ENCODE measurements around the gene SPEN.

SPEN gene

DNA sequence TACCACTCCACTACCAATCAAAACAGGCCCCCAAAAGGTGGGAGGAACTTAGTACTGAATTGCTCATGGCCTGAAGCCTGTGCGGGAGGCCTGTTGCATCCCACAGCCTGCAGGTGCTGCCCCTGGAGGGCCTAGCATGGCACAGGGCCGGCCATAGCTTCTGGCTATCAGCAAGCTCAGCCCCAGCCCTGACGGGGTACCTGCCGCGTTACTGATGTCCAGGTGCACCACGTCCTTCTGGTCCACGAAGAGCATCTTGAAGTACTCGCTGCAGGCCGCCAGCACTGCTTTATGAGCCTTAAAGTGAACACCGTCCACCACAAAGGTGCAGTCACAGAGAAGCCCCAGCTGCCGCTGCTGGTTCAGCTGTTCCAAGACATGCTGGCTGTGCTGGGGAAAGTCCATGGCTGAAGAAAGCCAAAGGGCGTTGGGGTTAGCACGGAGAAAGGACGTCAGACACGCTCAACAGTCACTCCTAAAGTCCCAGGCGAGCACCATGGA is 100.6 kb downstream of the SPEN start:
- DNase-seq (ENCODE audit: low read depth in 2 of 2) = no peak

DNA sequence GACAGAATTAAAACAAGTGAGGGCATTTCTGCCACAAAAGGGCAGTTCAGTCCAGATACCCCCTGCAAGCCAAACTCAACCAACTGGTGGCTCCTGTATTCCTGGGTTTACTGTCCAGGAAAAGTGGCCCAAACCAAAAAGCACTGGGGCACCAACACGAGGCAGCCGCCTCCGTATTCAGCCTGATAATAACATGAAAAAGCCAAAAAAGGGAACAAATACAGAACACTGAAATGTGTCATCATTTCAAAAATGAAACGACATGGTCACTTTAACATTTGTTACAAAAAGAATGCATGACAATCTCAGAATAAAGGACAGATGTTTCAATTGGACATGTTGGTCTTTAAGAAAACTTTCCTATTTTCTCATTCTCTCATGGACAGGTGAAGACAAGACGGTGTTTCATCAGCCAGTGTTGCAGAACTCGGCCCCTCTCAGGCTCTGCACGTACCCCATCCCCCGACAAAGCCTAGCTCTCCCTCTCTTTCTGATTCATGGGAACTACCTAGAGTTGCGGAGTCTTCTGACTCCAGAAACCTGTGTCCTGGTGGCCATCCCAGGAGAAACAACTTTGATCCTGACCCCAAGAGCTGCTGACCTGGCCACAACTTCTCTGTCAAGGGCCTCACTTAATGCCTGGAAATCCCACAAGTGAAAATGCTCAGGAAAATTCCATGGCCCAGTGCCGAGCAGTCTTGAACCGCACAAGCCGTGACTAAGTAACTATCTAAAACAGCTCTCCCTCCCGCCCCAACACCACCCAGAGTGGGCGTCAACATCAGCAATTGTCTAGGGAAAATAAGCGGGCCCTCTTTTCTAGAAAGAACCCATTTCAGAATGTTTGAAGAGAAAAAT is 101.3 kb downstream of the SPEN start:
- peak in 1 of 2 donors; percentile 42 for DNase-seq (ENCODE audit: low read depth in 2 of 2)

DNA sequence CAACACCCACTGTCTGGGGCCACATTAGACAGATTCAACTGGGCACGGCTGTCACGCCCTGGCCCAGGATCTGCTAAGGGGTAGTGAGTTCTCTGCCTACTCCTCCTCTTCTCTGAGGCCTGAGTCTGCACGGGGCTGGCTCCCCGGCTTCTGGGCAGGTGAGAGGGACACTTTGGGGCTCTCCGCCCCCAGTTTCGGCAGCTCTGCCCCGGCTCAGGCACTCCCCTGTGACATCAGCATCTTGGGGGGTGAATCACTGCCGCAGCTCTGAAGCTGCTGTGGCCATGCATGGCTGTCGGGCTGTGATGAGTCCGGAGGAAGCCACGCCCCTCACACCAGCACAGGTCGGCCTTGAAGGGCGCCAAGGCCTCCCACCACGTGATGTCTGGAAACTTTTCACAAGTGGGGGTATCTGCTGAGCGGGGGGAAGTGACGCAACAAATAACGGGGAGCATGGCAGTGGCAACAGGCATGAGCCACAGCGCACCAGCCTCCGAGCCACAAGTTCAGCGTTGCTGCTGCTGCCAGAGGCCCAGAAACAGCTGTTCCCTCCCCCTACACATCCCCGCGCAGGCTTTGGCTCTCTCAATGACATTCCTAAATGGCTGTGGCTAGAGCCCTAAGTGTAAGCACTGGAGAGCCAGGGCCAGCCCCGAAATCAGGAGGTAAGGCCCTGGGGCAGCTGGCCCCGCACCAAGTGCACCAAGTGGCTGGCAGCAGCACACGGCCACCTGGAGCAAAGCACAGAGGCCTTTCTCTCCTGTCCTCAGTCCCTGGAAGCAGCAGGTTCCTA is 102.1 kb downstream of the SPEN start:
- DNase-seq (ENCODE audit: low read depth in 2 of 2) = peak; percentile 84 to 87

DNA sequence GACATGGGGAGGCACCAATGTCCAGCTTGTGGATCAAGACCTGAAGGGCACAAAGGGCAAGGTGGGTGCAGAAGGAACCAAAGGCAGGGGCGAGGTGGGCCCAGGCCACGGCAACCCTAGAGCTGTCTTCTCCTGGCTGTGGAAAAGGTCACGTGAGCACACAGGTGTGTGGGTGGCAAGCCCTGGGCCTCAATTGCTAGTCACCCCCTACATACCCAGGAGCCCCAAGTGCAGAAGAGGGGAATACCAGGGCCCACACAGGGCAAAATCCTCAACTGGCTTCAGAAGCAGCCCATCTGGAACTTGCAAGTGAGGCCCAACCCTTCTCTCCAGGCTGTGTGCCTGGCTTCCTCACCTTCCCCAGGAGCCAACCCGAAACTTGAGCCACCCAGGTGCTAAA is 102.8 kb downstream of the SPEN start:
- peak; percentile 53 to 58 for DNase-seq (ENCODE audit: low read depth in 2 of 2)

DNA sequence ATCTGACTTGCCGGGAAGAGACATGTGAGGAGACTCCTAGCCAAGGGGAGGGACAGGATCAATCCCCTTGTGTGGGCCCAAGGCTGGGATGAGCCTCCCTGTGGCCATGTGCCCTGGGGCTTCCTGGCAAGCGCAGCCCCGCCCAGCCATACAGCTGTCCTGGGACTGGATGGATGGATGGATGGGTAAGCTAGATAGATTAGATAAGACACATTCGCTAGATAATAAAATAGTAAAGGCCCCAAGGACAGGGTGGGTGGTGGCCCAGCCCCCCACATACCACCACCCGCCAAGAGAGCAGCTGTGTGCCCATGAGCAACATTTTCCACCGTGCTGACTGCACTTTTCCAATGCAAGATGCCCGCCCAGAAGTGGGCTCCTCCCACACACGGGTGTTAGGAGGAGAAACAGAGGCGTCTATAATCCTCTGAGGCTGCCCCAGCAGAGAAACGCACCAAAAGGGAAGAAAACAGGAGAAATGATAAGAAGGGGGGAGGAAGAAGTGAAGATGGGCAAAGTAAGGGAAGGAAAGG is 103.3 kb downstream of the SPEN start:
- peak; percentile 78 to 80 for DNase-seq (ENCODE audit: low read depth in 2 of 2)

DNA sequence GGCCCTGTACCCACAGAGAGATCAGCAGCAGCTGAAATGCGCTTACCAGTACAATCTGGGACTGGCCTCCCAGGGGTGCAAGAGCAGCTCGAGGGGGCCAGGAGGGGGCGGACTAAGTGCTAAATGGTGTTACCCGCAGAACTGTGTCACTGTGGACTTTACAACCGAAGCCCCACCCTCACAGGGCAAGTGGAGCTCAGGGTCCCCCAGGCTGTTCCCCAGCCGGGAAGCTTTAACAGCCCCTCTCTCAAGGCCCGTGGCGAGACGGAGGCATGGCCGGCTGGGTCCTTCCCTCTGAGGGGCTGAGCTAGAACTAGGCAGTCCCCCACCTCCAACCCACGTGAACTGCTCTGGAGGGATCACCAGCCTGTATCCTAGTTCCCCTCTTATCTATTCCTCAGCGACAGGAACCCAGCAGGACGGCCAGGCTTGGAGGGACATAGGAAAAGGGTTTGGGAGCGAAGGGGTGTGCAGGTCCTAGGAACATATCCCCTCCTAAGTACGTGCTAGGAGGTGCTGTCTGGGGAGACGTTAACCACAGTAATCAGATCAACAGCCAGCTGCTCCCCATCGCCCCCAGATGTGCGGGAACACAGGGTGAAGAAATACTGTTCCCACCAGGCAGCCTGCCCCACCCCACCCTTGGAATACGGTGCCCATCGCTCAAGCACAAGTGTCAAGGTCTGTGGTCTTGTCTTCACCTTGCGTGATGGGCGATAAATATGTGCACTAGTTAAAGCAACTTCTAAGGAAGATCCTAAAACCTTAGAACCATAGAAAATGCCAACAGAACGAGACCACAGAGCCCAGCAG is 104.0 kb downstream of the SPEN start:
- peak in 1 of 2 donors; percentile 45 for DNase-seq (ENCODE audit: low read depth in 2 of 2)

DNA sequence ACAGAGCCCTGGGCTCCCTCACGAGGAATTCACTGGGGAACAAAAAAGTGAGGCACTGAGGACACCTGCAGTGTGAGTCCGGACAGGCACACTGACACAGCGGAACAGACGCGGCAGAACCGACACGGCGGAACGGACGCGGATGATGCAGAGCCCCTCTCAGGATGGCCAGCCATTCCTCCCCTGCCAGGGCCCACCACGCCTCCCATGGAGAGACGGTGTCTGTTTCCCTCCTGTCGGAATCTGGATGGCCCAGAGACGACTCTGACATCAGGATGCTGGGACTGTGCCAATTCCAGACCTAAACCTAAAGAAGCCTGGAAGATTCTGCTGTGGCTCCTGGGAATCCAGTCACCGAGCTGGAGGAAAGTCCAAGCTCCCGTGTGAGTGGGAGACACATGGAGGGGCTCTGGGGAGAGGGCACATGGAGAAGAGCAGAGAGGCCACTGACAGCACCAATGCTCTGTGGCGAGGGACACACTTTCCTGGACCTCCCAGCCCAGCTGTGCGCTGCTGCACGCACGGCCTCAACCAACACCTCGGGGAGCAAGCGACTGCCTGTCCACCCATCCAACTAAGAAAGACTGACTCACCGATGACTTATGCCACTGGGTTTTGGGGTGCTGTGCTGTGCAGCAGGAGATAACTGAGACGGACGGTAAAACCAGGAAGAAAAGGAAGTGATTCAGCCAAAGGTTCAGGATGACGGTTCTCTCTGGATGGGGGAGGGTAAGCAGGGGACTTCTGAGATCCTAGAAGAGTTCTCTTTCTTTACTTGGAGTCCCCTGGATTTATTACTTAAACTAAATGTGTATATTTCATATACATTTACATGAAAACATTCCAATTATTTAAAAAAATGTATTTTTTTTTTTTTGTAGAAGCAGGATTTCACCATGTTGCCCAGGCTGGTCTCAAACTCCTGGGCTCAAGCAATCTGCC is 105.1 kb downstream of the SPEN start:
- no peak for DNase-seq (ENCODE audit: low read depth in 2 of 2)

DNA sequence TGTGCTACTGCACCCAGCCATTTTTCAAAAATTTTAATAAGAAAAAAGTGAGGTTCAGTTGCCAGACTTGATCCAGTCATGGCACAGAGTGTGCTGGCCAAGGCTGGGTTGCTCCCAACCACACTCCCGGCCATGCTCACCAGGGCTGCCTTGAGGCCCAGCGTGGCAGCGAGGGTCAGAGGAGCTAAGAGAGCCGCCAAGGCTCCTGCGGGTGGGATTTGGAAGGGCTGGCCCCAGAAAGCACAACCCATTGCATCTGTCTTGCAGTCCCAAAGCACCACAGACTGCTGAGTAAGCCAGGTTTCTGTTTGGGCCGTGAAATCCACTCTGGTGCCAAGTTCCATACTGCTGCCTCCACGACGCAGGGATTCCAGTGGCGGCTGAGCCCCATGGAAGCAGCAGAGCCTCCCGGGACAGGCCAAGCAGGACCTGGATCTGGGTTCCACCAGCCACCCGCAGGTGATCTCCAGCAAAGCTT is 105.8 kb downstream of the SPEN start:
- DNase-seq (ENCODE audit: low read depth in 2 of 2) = no peak

DNA sequence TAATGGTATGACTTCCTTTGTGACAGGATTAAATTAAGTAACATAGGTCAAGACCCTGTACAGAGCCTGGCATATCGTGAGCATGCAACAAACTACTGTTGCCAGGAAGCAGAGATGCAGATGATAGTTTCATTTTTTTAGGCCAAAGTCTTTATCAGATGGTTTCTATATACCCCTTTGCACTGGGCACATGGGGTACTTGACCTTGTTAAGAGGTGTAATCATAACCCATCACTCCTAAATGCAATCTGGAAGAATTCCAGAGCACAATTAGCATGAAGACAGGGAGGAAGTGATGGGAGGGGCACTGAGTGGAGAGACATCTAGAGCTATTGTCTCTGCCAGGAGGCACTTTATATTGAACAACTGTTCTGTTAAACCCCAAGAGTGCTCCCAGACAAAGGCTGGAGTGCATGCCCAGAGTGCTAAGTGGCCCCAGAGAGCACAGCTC is 106.3 kb downstream of the SPEN start:
- DNase-seq (ENCODE audit: low read depth in 2 of 2) = no peak

DNA sequence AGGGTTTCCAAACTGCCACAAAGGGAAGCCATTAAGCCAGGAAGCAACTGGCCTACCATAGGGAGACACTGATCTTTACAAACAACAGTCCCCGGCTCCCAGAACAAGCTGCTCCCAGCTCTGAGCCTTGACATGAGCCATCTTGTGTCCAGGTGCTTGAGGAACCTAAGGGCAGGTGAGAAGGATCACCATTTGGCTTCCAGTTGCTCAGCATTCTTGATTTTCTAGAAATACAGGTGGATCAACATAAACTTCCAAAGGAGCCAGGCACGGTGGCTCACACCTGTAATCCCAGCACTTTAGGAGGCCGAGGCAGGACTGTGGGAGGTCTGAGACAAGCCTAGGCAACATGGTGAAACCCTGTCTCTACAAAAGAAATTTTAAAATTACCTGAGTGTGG is 106.8 kb downstream of the SPEN start:
- DNase-seq (ENCODE audit: low read depth in 2 of 2) = no peak

DNA sequence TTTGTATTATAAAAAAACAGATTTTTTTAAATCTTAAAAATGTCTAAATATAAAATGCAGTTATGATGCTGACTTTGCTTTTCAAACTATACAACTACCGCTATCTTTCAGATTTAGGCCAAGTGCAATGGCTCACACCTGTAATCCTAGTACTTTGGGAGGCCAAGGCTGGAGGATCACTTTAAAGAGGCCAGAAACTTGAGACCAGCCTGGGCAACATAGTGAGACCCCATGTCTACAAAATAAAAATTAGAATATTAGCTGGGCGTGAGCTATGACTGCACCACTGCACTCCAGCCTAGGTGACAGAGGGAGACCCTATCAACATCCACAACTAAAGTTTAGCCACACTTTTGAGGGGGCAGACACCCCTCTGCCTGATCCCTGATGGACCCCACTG is 108.0 kb downstream of the SPEN start:
- no peak for DNase-seq (ENCODE audit: low read depth in 2 of 2)

DNA sequence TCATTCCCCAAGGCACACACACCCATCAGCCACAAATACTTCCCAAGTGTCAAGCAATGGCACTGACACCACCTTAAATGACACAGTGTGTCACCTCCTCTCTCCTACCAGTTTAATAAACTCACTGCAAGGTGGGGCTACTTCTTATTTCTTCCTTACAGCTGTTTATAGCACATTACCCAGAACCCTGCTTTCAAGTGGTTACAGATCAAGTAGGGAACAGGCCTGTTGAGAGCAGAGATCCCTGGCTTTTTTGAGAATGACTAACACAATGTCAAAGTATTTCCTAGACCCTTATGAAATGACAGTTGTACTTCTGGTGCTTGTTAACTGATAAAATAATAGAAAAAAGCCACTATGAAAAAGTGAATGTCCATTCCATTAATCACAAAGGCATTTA is 108.6 kb downstream of the SPEN start:
- no peak for DNase-seq (ENCODE audit: low read depth in 2 of 2)

DNA sequence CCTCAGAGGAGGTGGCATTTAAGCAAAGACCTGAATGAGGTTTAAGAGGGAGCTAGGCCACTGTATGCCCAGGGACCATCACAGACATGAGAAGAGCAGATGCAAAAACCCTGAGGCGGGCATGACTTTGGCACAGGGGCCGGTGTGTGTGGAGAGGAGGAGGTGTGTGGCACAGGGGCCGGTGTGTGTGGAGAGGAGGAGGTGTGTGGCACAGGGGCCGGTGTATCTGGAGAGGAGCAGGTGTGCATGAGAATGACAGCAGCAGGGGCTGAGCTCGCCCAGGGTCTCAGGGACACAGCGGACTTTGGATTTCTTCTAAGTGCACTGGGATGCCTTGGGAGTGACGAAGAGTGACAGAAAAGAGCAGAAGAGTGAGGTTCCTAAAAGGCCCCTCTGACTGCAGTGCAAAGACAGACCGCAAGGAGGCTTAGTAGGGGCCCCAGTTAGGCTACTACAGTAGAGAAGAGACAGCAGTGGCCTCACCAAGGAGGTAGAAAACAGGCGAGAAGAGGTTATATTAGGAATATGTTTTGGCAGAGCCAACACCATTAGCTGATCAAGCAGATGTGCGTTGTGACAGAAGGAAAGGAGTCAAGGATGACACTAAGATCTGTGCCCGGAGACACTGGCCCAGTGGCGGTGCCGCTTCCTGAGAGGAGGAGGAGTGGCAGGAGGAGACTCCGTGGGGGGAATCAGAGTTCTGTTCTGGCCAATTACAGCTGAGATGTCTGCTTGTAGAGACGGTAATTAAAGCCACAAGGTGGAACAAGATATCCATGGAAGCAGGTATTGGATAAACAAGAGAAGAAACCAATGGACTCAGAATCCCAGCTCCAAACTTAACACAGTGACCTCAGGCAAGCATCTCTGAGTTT is 110.0 kb downstream of the SPEN start:
- DNase-seq (ENCODE audit: low read depth in 2 of 2) = no peak

DNA sequence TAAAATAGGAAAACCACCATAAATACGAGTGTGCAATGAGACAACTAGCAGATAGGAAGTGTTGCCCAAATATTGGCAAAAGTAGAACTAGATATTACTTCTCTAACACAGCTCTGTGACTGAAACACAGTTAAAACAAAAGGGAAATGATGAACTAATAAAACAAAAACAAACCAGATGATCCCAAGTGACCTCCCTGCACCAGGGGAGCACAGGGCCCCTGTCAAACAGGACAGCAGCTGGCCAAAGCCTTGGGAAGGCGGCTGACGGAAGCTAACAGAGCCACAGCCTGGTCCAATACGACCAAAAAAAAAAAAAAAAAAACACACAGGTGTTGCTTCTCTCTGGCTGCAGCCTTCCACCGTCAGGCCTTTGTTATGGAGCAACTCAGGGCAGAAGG is 110.6 kb downstream of the SPEN start:
- no peak for DNase-seq (ENCODE audit: low read depth in 2 of 2)

DNA sequence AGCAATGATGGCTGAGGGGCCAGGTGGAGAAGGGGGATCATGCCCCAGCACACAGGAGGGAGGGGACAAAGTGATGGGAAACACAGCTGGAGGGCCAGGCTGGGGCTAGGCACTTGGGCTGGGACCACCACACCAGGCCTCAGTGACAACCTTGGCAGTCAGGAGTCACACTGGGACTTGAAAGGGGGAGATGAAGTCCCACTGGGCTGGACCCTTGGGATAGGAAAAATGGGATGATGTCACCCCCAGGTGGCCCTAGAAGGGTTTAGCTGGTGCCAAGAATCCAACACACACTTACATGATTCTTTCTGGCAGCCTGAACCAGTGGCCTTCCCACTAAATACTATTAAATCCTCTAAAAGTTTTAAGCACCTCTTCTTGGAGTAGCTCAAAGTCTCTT is 111.3 kb downstream of the SPEN start:
- no peak for DNase-seq (ENCODE audit: low read depth in 2 of 2)

DNA sequence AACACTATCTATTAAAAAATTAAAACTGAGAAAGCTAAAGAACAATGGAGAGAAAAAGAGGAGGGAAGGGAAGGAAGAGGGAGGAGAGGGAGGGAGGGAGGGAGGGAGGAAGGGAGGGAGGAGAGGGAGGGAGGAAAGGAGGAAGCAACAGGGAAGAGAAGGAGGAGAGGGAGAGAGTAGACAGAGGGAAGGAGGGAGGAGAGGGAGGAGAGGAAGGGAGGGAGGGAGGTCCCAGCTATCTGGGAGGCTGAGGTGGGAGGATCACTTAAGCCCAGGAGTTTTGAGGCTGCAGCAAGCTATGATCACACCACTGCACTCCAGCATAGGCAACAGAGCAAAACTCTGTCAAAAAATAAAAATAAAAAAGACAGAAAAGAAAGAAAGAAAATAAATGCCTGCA is 111.9 kb downstream of the SPEN start:
- no peak for DNase-seq (ENCODE audit: low read depth in 2 of 2)

DNA sequence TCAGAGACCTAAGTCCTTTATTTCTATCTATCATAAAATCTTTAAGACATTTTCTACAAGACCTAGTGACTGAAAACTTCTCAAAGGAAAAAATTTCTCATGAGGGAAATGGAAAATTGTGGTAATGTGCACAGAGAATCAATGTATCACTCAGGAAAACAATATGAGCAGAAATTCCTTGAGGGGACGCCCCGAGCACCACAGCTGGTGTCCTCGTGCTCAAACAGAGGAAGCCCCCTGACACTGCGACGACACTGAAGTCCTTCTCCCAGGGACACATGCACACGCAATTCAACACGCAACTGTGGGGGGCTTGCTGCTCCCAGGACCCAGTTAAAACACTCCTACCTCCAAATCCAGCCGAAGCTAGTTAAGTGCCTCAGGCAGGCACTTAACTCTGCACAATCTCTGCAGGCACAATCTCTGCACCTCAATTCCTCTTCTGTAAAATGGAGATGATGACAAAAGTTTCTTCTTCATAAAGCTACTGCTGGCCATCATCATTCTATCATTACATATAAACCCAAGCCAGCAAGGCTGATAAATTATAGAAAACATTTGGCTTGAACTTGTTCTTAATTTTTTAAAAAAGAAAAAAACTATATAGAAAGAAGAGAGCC is 112.4 kb downstream of the SPEN start:
- DNase-seq (ENCODE audit: low read depth in 2 of 2) = no peak

DNA sequence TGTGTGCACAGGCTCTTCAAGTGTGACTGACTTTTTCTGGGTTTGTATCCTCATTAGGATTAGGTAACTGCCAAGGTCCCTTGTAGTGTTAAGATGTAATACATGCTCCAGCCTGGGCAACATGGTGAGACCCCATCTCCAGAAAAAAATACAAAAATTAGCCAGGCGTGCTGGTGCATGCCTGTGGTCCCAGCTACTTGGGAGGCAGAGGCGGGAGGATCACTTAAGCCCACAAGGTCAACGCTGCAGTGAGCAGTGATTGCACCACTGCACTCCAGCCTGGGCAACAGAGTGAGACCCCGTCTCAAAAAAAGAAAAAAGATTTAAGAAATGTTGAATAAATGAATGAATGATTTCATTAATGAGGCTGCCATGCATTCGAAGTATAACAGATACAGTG is 113.3 kb downstream of the SPEN start:
- DNase-seq (ENCODE audit: low read depth in 2 of 2) = no peak

DNA sequence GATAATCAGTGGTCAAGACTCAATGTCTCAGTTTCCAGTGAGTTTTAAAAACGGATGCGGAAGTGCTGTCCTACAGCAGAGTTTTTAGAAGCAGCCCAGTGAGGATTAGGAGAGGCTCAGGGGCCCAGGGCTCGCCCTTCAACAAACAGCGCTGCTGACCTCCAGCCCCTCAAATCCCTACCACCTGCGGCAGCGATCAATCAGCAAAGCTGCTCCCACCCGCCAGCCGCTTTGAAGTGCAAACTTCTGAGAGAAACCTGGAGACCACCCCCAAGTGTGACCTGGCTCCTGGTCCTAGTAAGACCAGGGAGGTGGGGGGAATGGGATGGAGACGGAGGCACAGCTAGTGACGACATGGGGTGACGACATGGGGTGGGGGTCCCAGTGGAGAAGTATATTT is 114.0 kb downstream of the SPEN start:
- no peak for DNase-seq (ENCODE audit: low read depth in 2 of 2)

Measured in stimulated activated CD4-positive, alpha-beta T cell treated with anti-CD3 and anti-CD28 coated beads, Interleukin-15, amount 100 ng/mL, for 48 hours (primary cell).